ENCODE data around the gene VWF. TPM values are rescaled to one million over a fixed set of nuclear protein-coding genes. Genes with fewer than 3 reads are reported as not detected.

The VWF gene
- total and polyA plus RNA-seq, 2 of the 13 experiments (the other 11 are each of a cell fraction or from before 2014, with no cell fraction given), result 0.20 to 0.25 TPM

DNA sequence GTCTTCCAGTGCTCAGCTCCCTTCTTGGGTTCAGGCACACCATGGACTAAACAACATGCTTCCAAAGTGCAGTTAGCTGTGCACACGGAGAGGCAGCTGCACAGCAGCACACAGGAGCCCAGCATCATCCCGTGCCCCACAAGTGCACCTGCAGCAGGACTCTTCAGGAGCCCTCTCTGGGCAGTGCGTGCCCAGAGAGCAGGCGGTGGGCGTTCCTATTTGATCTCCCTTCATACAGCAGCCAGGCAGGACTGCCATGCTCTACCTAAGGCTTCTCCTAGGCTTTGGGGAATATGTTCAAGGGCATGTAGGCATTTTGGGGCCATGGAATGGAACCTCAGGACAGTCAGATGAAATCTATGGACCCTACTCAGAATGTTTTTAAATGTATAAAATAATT, 214.9 kb downstream of the VWF start:
- Histone ChIP-seq H3K27ac (ENCODE audit: extremely low read length, insufficient read depth, low read length) (no peak overlapping the region), H3K4me2 (ENCODE audit: low read depth, low read length) (no peak overlapping the region), H3K9me3 (ENCODE audit: low read length) (no peaks in the 10 kb centered on the region), H3K9ac (ENCODE audit: insufficient read depth, low read depth, low read length) (no peak overlapping the region), H3K4me1 (ENCODE audit: insufficient read depth, low read length) (no peaks in the 10 kb centered on the region), H3K27me3 (ENCODE audit: control insufficient read depth in 1 of 2, insufficient read depth in 2 of 2, low read length in 2 of 2) (peaks cover 1 to 17% of the 10 kb centered on the region in 2 experiments; a peak in 4 of 5 replicates), H2AFZ (ENCODE audit: low read length) (no peak overlapping the region), H3K4me3 (replicated peaks in 1 of 3; ENCODE audit: insufficient read depth in 1 of 3, low read depth in 2 of 3, low read length in 3 of 3) (no peak overlapping the region), H3K79me2 (ENCODE audit: insufficient read depth, low read length) (no peaks in the 10 kb centered on the region), H4K20me1 (ENCODE audit: insufficient read depth, low read length) (no peaks in the 10 kb centered on the region), H3K36me3 (replicated peaks in 1 of 2; ENCODE audit: control insufficient read depth in 1 of 2, insufficient read depth in 2 of 2, low read length in 2 of 2) (no peaks in the 10 kb centered on the region)
- intact Hi-C loops (cut with micrococcal nuclease; ENCODE audit: unreplicated experiment), result no loop called here
- WGBS (ENCODE audit: low lambda C conversion rate), result 17% methylated on average over 4 of the region's 5 CpGs
- no TSS peak for BruUV-seq (replicated peaks)
- FAIRE-seq, result no peak
- TF ChIP-seq, protein P1, sequence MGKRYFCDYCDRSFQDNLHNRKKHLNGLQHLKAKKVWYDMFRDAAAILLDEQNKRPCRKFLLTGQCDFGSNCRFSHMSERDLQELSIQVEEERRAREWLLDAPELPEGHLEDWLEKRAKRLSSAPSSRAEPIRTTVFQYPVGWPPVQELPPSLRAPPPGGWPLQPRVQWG (CRISPR knock-in tag; IDR thresholded peaks at IDR 0.05; ENCODE audit: borderline replicate concordance, low read depth), result no peak
- no peak for TF ChIP-seq ZNF891 (CRISPR knock-in tag; IDR thresholded peaks at IDR 0.05)
- POLR2A ChIA-PET, result no interaction called here
- in situ Hi-C loops (cut with HindIII; ENCODE audit: extremely low pct_ligation_motif_present, low pct_unique_long_range_greater_than_20kb), result no loop called here
- no peak for DNase-seq (ENCODE audit: low spot score)
- ATAC-seq, result no peak
- CTCF ChIA-PET (ENCODE audit: low intra/inter-chr PET ratio, low total read pairs), result no interaction called here

DNA sequence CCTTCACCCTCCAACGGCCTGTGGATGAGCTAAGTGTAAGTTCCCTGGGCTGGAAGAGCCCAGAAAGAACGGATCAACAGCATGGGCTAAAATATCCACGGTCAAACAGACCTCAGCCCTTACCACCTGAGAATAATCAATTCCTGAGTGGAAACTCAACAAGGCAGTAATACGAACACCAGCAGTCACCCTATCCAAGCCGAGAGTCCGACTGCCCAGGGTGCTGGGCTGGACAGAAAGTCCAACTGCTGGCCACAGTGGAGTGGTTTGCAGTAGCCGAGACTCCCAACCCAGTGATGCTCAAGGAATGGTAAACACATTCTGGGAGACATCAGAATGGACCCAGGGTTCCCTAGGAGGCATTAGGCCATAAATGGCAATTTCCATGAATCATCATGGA, 216.2 kb downstream of the VWF start:
- no peaks in the 10 kb centered on the region for H4K20me1 ChIP-seq (ENCODE audit: insufficient read depth, low read length)
- ChIA-PET POLR2A (no interaction called here), CTCF (ENCODE audit: low intra/inter-chr PET ratio, low total read pairs) (no interaction called here)
- H2AFZ ChIP-seq (ENCODE audit: low read length), result no peak overlapping the region
- in situ Hi-C loops (cut with HindIII; ENCODE audit: extremely low pct_ligation_motif_present, low pct_unique_long_range_greater_than_20kb) (no loop called here), intact Hi-C loops (cut with micrococcal nuclease; ENCODE audit: unreplicated experiment) (no loop called here)
- no peak for ATAC-seq
- H3K4me2 ChIP-seq (ENCODE audit: low read depth, low read length), result no peak overlapping the region
- H3K27ac ChIP-seq (ENCODE audit: extremely low read length, insufficient read depth, low read length), result no peak overlapping the region
- H3K4me1 ChIP-seq (ENCODE audit: insufficient read depth, low read length), result no peaks in the 10 kb centered on the region
- no peak for DNase-seq (ENCODE audit: low spot score)
- BruUV-seq (replicated peaks), result no TSS peak
- H3K9me3 ChIP-seq (ENCODE audit: low read length), result no peaks in the 10 kb centered on the region
- H3K79me2 ChIP-seq (ENCODE audit: insufficient read depth, low read length), result no peaks in the 10 kb centered on the region
- WGBS (ENCODE audit: low lambda C conversion rate), result 9% methylated on average over 6 of the region's 7 CpGs
- H3K27me3 ChIP-seq (ENCODE audit: control insufficient read depth in 1 of 2, insufficient read depth in 2 of 2, low read length in 2 of 2), result peaks cover 0 to 7% of the 10 kb centered on the region in 2 experiments; a peak in 3 of 5 replicates
- no peak for FAIRE-seq
- no peaks in the 10 kb centered on the region for H3K36me3 ChIP-seq (replicated peaks in 1 of 2; ENCODE audit: control insufficient read depth in 1 of 2, insufficient read depth in 2 of 2, low read length in 2 of 2)
- no peak overlapping the region for H3K4me3 ChIP-seq (replicated peaks in 1 of 3; ENCODE audit: insufficient read depth in 1 of 3, low read depth in 2 of 3, low read length in 3 of 3)
- H3K9ac ChIP-seq (ENCODE audit: insufficient read depth, low read depth, low read length), result no peak overlapping the region
- TF ChIP-seq THYN1 (CRISPR knock-in tag; IDR thresholded peaks at IDR 0.05; ENCODE audit: borderline replicate concordance, low read depth) (no peak), POGZ (CRISPR knock-in tag; IDR thresholded peaks at IDR 0.05) (no peak), FOXM1 (CRISPR knock-in tag; IDR thresholded peaks at IDR 0.05) (no peak), KLF12 (CRISPR knock-in tag; IDR thresholded peaks at IDR 0.05; ENCODE audit: borderline replicate concordance) (no peak), ZNF878 (CRISPR knock-in tag; IDR thresholded peaks at IDR 0.05) (no peak), ZNF703 (CRISPR knock-in tag; IDR thresholded peaks at IDR 0.05; ENCODE audit: borderline replicate concordance) (no peak), RFXAP (CRISPR knock-in tag; IDR thresholded peaks at IDR 0.05; ENCODE audit: borderline replicate concordance) (no peak), HNRNPH1 (optimal IDR thresholded peaks at IDR 0.05; ENCODE audit: low read depth, low read length) (no peak)
- TF ChIP-seq, protein P2, sequence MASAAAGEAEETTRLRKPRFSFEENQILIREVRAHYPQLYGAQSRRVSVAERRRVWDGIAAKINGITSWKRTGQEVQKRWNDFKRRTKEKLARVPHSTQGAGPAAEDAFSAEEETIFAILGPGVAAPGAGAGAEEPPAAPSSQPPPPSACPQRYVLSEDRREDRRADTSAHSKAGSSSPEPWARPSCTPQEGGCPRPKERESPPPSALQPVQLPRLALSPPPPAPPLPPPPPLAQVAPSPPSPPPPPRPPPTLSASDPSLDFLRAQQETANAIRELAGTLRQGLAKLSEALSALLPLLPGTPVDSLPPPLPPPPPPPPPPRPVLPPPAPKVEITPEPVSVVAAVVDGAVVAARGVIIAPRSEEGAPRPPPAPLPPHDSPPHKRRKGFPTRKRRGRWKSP (CRISPR knock-in tag; IDR thresholded peaks at IDR 0.05), result no peak
- TF ChIP-seq, protein P3, sequence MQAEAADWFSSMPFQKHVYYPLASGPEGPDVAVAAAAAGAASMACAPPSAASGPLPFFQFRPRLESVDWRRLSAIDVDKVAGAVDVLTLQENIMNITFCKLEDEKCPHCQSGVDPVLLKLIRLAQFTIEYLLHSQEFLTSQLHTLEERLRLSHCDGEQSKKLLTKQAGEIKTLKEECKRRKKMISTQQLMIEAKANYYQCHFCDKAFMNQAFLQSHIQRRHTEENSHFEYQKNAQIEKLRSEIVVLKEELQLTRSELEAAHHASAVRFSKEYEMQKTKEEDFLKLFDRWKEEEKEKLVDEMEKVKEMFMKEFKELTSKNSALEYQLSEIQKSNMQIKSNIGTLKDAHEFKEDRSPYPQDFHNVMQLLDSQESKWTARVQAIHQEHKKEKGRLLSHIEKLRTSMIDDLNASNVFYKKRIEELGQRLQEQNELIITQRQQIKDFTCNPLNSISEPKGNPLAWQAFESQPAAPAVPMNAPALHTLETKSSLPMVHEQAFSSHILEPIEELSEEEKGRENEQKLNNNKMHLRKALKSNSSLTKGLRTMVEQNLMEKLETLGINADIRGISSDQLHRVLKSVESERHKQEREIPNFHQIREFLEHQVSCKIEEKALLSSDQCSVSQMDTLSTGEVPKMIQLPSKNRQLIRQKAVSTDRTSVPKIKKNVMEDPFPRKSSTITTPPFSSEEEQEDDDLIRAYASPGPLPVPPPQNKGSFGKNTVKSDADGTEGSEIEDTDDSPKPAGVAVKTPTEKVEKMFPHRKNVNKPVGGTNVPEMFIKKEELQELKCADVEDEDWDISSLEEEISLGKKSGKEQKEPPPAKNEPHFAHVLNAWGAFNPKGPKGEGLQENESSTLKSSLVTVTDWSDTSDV (CRISPR knock-in tag; IDR thresholded peaks at IDR 0.05), result no peak
- TF ChIP-seq, protein P4, sequence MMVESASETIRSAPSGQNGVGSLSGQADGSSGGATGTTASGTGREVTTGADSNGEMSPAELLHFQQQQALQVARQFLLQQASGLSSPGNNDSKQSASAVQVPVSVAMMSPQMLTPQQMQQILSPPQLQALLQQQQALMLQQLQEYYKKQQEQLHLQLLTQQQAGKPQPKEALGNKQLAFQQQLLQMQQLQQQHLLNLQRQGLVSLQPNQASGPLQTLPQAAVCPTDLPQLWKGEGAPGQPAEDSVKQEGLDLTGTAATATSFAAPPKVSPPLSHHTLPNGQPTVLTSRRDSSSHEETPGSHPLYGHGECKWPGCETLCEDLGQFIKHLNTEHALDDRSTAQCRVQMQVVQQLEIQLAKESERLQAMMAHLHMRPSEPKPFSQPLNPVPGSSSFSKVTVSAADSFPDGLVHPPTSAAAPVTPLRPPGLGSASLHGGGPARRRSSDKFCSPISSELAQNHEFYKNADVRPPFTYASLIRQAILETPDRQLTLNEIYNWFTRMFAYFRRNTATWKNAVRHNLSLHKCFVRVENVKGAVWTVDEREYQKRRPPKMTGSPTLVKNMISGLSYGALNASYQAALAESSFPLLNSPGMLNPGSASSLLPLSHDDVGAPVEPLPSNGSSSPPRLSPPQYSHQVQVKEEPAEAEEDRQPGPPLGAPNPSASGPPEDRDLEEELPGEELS (CRISPR knock-in tag; IDR thresholded peaks at IDR 0.05), result no peak

All from HepG2 (cell line).